IMR-90 (cell line): Measurements from ENCODE around the gene UCK2. TPM values are rescaled to one million over a fixed set of nuclear protein-coding genes. Genes with fewer than 3 reads are reported as not detected.

ENCODE experiments used
- ATAC-seq: fragments of 200-7000 bp; cut with Tn5 transposase; 2 replicates; pipeline ENCODE4 v1.9.1; 2020; ENCODE audit warnings: low read depth, mild to moderate bottlenecking, moderate library complexity
- BruUV-seq: library from RNA; stranded (reverse); fragments of 400-500 nt; replicated peaks from 2 replicates; lab custom pipeline; 2021; lab: Mats Ljungman, UMichigan
- CTCF ChIA-PET: fragments of 300-600 bp; formaldehyde crosslinking; extraction: SDS; loops from one replicate; lab custom pipeline; 2021; ENCODE audit warnings: antibody characterized with exemption; lab: Yijun Ruan, JAX
- POLR2A ChIA-PET: fragments of 300-600 bp; sonication (Branson Sonifier 250); formaldehyde crosslinking; loops from one replicate; lab custom pipeline; 2022; ENCODE audit warnings: antibody characterized with exemption; ENCODE audit not compliant: unreplicated experiment; lab: Charles Lee
- DNase-seq: peaks from one replicate; pipeline ENCODE4 v3.0.0; 2013
- H2AFZ ChIP-seq: replicated peaks from 2 replicates; pipeline ENCODE3; 2013; ENCODE audit warnings: low read length, mild to moderate bottlenecking; ENCODE audit not compliant: poor library complexity
- H2AK5ac ChIP-seq: 2 replicates; pipeline ENCODE4 v1.6.1; 2013; ENCODE audit warnings: low read depth, low read length, inconsistent platforms
- H2AK9ac ChIP-seq: replicated peaks from 2 replicates; pipeline ENCODE3; 2013; ENCODE audit warnings: mild to moderate bottlenecking, low read depth, low read length, moderate library complexity; ENCODE audit not compliant: poor library complexity
- H2BK120ac ChIP-seq: 2 replicates; pipeline ENCODE4 v1.6.1; 2013; ENCODE audit warnings: low read depth, low read length, inconsistent platforms
- H2BK15ac ChIP-seq: 3 replicates; pipeline ENCODE4 v1.6.1; 2013; ENCODE audit warnings: low read depth, low read length, inconsistent platforms
- H2BK20ac ChIP-seq: 2 replicates; pipeline ENCODE4 v1.6.1; 2013; ENCODE audit warnings: low read depth, mild to moderate bottlenecking, inconsistent platforms, low read length, moderate library complexity
- H2BK5ac ChIP-seq: 2 replicates; pipeline ENCODE4 v1.6.1; 2013; ENCODE audit warnings: mild to moderate bottlenecking, low read depth, low read length, inconsistent platforms; ENCODE audit not compliant: poor library complexity, severe bottlenecking
- H3K14ac ChIP-seq: replicated peaks from 2 replicates; pipeline ENCODE4 v1.6.1; 2013; ENCODE audit warnings: low read depth, low read length, inconsistent platforms
- H3K18ac ChIP-seq: 2 replicates; pipeline ENCODE4 v1.6.1; 2013; ENCODE audit warnings: low read depth, low read length, control low read depth
- H3K23ac ChIP-seq: 2 replicates; pipeline ENCODE4 v1.6.1; 2013; ENCODE audit warnings: low read depth, low read length, inconsistent platforms
- H3K27ac ChIP-seq: 2 replicates; pipeline ENCODE4 v1.5.1; 2013; ENCODE audit warnings: mild to moderate bottlenecking, control low read depth, low read length; ENCODE audit not compliant: insufficient read depth
- H3K27me3 ChIP-seq: 2 replicates; pipeline ENCODE4 v1.6.1; 2013; ENCODE audit warnings: low read length; ENCODE audit not compliant: control insufficient read depth, insufficient read depth
- H3K36me3 ChIP-seq: 2 replicates; pipeline ENCODE4 v1.6.1; 2013; ENCODE audit warnings: low read length, mixed read lengths; ENCODE audit not compliant: control insufficient read depth, insufficient read depth
- H3K4ac ChIP-seq: 2 replicates; pipeline ENCODE4 v1.6.1; 2013; ENCODE audit warnings: low read depth, low read length, inconsistent platforms
- H3K4me1 ChIP-seq: 2 replicates; pipeline ENCODE4 v1.6.1; 2013; ENCODE audit warnings: low read length, mixed read lengths; ENCODE audit not compliant: control insufficient read depth, insufficient read depth
- H3K4me2 ChIP-seq: 2 replicates; pipeline ENCODE4 v1.6.1; 2013; ENCODE audit warnings: low read depth, mild to moderate bottlenecking, control low read depth, low read length, moderate library complexity
- H3K4me3 ChIP-seq: 2 replicates; pipeline ENCODE4 v1.5.1; 2013; ENCODE audit warnings: low read depth, mild to moderate bottlenecking, control low read depth, low read length, moderate library complexity; ENCODE audit not compliant: insufficient read depth
- H3K56ac ChIP-seq: 2 replicates; pipeline ENCODE4 v1.6.1; 2013; ENCODE audit warnings: low read length, inconsistent platforms; ENCODE audit not compliant: insufficient read depth; ENCODE audit errors: extremely low read depth
- H3K79me1 ChIP-seq, 2 experiments: 2 replicates each; pipeline ENCODE4 v1.6.1; 2013; ENCODE audit warnings: low read length in 2 of 2, inconsistent platforms in 1 of 2, low read depth in 1 of 2
- H3K9ac ChIP-seq: 2 replicates; pipeline ENCODE4 v1.6.1; 2013; ENCODE audit warnings: low read depth, low read length, control low read depth
- H3K9me1 ChIP-seq: 2 replicates; pipeline ENCODE4 v1.6.1; 2013; ENCODE audit warnings: low read length, inconsistent platforms; ENCODE audit not compliant: insufficient read depth
- H3K9me3 ChIP-seq: 2 replicates; pipeline ENCODE4 v1.6.1; 2013; ENCODE audit warnings: low read length; ENCODE audit not compliant: control insufficient read depth, insufficient read depth
- H4K20me1 ChIP-seq: 2 replicates; pipeline ENCODE4 v1.6.1; 2013; ENCODE audit warnings: low read length, inconsistent platforms; ENCODE audit not compliant: insufficient read depth
- H4K5ac ChIP-seq: 2 replicates; pipeline ENCODE4 v1.6.1; 2013; ENCODE audit warnings: mild to moderate bottlenecking, low read depth, low read length, control low read depth
- H4K8ac ChIP-seq, 2 experiments: 2 replicates each; pipeline ENCODE4 v1.6.1; 2013; ENCODE audit warnings: low read depth in 2 of 2, low read length in 2 of 2, control low read depth in 1 of 2, inconsistent platforms in 1 of 2
- H4K91ac ChIP-seq: 2 replicates; pipeline ENCODE4 v1.6.1; 2013; ENCODE audit warnings: low read depth, low read length, inconsistent platforms; ENCODE audit not compliant: insufficient read depth
- BHLHE40 ChIP-seq: fragments of 150-350 bp; IDR thresholded peaks from 2 replicates; pipeline ENCODE4 v1.6.1; 2016; ENCODE audit warnings: mild to moderate bottlenecking, low read depth, low read length
- CEBPB ChIP-seq: IDR thresholded peaks from 2 replicates; pipeline ENCODE4 v1.6.1; 2012; ENCODE audit warnings: low read depth, low read length, improper control_type of control experiment
- CHD1 ChIP-seq: IDR thresholded peaks from 2 replicates; pipeline ENCODE4 v1.6.1; 2012; ENCODE audit warnings: low read depth, low read length, improper control_type of control experiment
- FOS ChIP-seq: fragments of 150-350 bp; IDR thresholded peaks from 2 replicates; pipeline ENCODE4 v1.6.1; 2016; ENCODE audit warnings: low read depth, low read length
- MAFK ChIP-seq: IDR thresholded peaks from 2 replicates; pipeline ENCODE4 v1.6.1; 2012; ENCODE audit warnings: low read depth, low read length, improper control_type of control experiment
- MAZ ChIP-seq: IDR thresholded peaks from 2 replicates; pipeline ENCODE4 v1.6.1; 2012; ENCODE audit warnings: low read depth, mild to moderate bottlenecking, low read length, improper control_type of control experiment, moderate library complexity, borderline replicate concordance
- MXI1 ChIP-seq: IDR thresholded peaks from 2 replicates; pipeline ENCODE4 v1.6.1; 2012; ENCODE audit warnings: low read depth, mild to moderate bottlenecking, low read length, moderate library complexity, borderline replicate concordance
- NFE2L2 ChIP-seq: fragments of 150-350 bp; IDR thresholded peaks from 2 replicates; pipeline ENCODE4 v1.6.1; 2016; ENCODE audit warnings: low read depth, mild to moderate bottlenecking, low read length
- POLR2A ChIP-seq: IDR thresholded peaks from 2 replicates; pipeline ENCODE4 v1.6.1; 2012; ENCODE audit warnings: mild to moderate bottlenecking, low read depth, low read length
- RAD21 ChIP-seq: IDR thresholded peaks from 2 replicates; pipeline ENCODE4 v1.6.1; 2012; ENCODE audit warnings: low read length, improper control_type of control experiment
- RCOR1 ChIP-seq: IDR thresholded peaks from 2 replicates; pipeline ENCODE4 v1.6.1; 2012; ENCODE audit warnings: mild to moderate bottlenecking, low read length, improper control_type of control experiment; ENCODE audit not compliant: insufficient replicate concordance
- RFX5 ChIP-seq: IDR thresholded peaks from 2 replicates; pipeline ENCODE4 v1.8.0; 2012; ENCODE audit warnings: low read depth, mild to moderate bottlenecking, low read length, moderate library complexity
- SMC3 ChIP-seq: fragments of 150-350 bp; IDR thresholded peaks from 2 replicates; pipeline ENCODE4 v1.6.1; 2016; ENCODE audit warnings: low read depth, mild to moderate bottlenecking, antibody characterized with exemption, low read length, moderate library complexity
- WGBS, 2 experiments: methylation state at CpG; one replicate each; pipeline versions ENCODE4 v1.1.5 to v1.1.7; 2013; ENCODE audit warnings: missing lambda C conversion rate in 2 of 2; ENCODE audit not compliant: insufficient read length in 1 of 2; ENCODE audit errors: extremely low coverage in 2 of 2; 5-methylcytosine and 5-hydroxymethylcytosine counted together
- dilution Hi-C: fragments of 300-500 bp; cut with HindIII; formaldehyde crosslinking; loops from one replicate; pipeline ENCODE4 v1.14.3; 2018; ENCODE audit warnings: low sequenced_read_pairs; ENCODE audit not compliant: unreplicated experiment
- in situ Hi-C: fragments of 300-500 bp; cut with MboI; formaldehyde crosslinking; loops from 3 replicates; pipeline ENCODE4 v1.14.3; 2019; ENCODE audit warnings: low sequenced_read_pairs, inconsistent platforms, mixed read lengths
- intact Hi-C: fragments of 100-400 bp; cut with micrococcal nuclease; formaldehyde crosslinking; loops from 2 replicates; pipeline ENCODE4 v1.10.0; 2022
- polyA plus RNA-seq, 3 experiments: library from polyadenylated mRNA; depleted of rRNA; stranded (reverse); fragments of >200 nt; gene quantifications; 2 replicates each; pipeline ENCODE4 v1.2.3, GENCODE V29; 2012; ENCODE audit warnings: low replicate concordance in 1 of 3
- total RNA-seq: library from RNA; depleted of rRNA; stranded (reverse); fragments of >200 nt; gene quantifications from 2 replicates; pipeline ENCODE4 v1.2.3, GENCODE V29; 2012
- TF ChIP-seq, protein P1 (sequence below): fragments of 150-350 bp; IDR thresholded peaks from 2 replicates; pipeline ENCODE4 v1.6.1; 2016; ENCODE audit warnings: low read depth, mild to moderate bottlenecking, low read length, moderate library complexity, borderline replicate concordance
- TF ChIP-seq, protein P2 (sequence below): fragments of 150-350 bp; IDR thresholded peaks from 2 replicates; pipeline ENCODE4 v1.6.1; 2017; ENCODE audit warnings: mild to moderate bottlenecking, antibody characterized with exemption, low read length, low read depth

Gene UCK2
- total and polyA plus RNA-seq, 2 of the 4 experiments (the other 2 are of a cell fraction): 83.0 to 87.8 TPM

DNA sequence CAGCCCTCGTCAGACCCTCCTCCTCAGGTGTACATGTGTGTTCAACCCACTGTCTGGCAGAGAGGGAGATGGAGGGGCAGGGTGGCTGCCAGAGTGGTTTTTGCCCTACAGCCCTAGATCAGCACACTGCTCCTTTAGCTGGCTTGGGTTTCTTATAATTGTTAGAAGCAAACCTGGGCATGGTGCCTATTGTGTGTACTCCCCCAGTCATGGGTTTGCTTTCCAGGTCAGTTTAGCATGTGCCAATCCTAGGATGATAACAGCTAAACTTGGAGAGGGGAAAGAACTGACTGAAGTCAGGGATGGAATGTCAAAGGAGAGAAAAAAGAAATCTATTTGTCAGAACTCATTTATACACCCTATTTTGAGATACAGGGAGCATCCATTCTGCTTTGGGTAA lies 63.3 kb downstream of the UCK2 start:
- CTCF ChIA-PET: no interaction called here
- intact Hi-C loops: no loop called here
- peaks cover 36% of the 10 kb centered on the region for H3K9me1 ChIP-seq

More for the DNA sequence above, 63.3 kb downstream of the UCK2 start:
- Histone ChIP-seq H3K36me3 (peaks cover 17% of the 10 kb centered on the region), H3K79me1 (peaks cover 60 to 84% of the 10 kb centered on the region in 2 experiments), H2BK15ac (no peak overlapping the region), H4K5ac (peak overlapping the region; percentile 81; the same call in 1 of the 2 replicates), H2BK5ac (peak overlapping the region; percentile 50), H3K56ac (no peak overlapping the region), H3K18ac (peak overlapping the region; percentile 63; the same call in 1 of the 2 replicates), H2BK120ac (no peak overlapping the region; the same call in 1 of the 2 replicates), H3K9ac (no peak overlapping the region), H4K20me1 (peaks cover 6% of the 10 kb centered on the region; the same call in 1 of the 2 replicates), H3K4me3 (no peak overlapping the region), H2AK5ac (peak overlapping the region; percentile 18; the same call in 1 of the 2 replicates), H3K4ac (peak overlapping the region; percentile 38; the same call in 1 of the 2 replicates), H3K4me1 (peaks cover 24% of the 10 kb centered on the region), H3K4me2 (no peak overlapping the region), H3K14ac (0 out of 2 replicates have a peak overlapping the region, but pooled peaks have one; percentile 8), H4K91ac (0 out of 2 replicates have a peak overlapping the region, but pooled peaks have one; percentile 8), H3K27me3 (no peaks in the 10 kb centered on the region), H3K9me3 (no peaks in the 10 kb centered on the region), H3K27ac (peak overlapping the region; percentile 5; the same call in 1 of the 2 replicates), H4K8ac (peak overlapping the region; percentile 38 to 67; a peak in 3 of 4 replicates), H2AK9ac (no peak overlapping the region), H2AFZ (no peak overlapping the region), H2BK20ac (0 out of 2 replicates have a peak overlapping the region, but pooled peaks have one; percentile 15), H3K23ac (no peak overlapping the region)
- BruUV-seq: no TSS peak
- POLR2A ChIA-PET: interaction anchor here (0.5 kb wide), 1 partner anchor 193 kb away, joined by 3 read pairs; the partner anchor contains the start of gene ALDH9A1
- TF ChIP-seq FOS (no peak), POLR2A (no peak), MAZ (no peak), RAD21 (no peak), SMC3 (no peak), MXI1 (no peak), CHD1 (no peak), MAFK (no peak), NFE2L2 (no peak), BHLHE40 (no peak), CEBPB (no peak), RFX5 (no peak), RCOR1 (no peak)
- TF ChIP-seq, protein P1, sequence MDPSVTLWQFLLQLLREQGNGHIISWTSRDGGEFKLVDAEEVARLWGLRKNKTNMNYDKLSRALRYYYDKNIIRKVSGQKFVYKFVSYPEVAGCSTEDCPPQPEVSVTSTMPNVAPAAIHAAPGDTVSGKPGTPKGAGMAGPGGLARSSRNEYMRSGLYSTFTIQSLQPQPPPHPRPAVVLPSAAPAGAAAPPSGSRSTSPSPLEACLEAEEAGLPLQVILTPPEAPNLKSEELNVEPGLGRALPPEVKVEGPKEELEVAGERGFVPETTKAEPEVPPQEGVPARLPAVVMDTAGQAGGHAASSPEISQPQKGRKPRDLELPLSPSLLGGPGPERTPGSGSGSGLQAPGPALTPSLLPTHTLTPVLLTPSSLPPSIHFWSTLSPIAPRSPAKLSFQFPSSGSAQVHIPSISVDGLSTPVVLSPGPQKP: no peak
- TF ChIP-seq, protein P2, sequence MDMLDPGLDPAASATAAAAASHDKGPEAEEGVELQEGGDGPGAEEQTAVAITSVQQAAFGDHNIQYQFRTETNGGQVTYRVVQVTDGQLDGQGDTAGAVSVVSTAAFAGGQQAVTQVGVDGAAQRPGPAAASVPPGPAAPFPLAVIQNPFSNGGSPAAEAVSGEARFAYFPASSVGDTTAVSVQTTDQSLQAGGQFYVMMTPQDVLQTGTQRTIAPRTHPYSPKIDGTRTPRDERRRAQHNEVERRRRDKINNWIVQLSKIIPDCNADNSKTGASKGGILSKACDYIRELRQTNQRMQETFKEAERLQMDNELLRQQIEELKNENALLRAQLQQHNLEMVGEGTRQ: no peak
- no CpG with 5 or more reads among the region's 1 CpG for WGBS, 2 experiments
- dilution Hi-C loops: no loop called here
- no peak for ATAC-seq
- in situ Hi-C loops: no loop called here
- no peak for DNase-seq
